Testis (tissue), 3 donors: ENCODE measurements around the gene NAXD. TPM values are rescaled to one million over a fixed set of nuclear protein-coding genes. Genes with fewer than 3 reads are reported as not detected.

Experiments
- DNase-seq: peaks from one replicate; pipeline ENCODE4 v3.0.0-alpha.2; 2019
- H3K27ac ChIP-seq, 2 donors: fragments of 200-600 bp; sonication (generic); one replicate each; pipeline ENCODE4 v1.5.1; 2019
- H3K27me3 ChIP-seq: fragments of 200-600 bp; sonication (generic); one replicate; pipeline ENCODE4 v1.5.1; 2019
- H3K36me3 ChIP-seq: fragments of 200-600 bp; sonication (generic); one replicate; pipeline ENCODE4 v1.5.1; 2017; ENCODE audit warnings: low read depth; ENCODE audit errors: missing control alignments
- H3K4me1 ChIP-seq: fragments of 200-600 bp; sonication (generic); one replicate; pipeline ENCODE4 v1.5.1; 2019
- H3K4me3 ChIP-seq, 2 donors: fragments of 200-600 bp; sonication (generic); one replicate each; pipeline ENCODE4 v1.5.1; 2017 to 2019
- H3K9me3 ChIP-seq: fragments of 200-600 bp; sonication (generic); one replicate; pipeline ENCODE4 v1.5.1; 2017
- CTCF ChIP-seq, 3 experiments: fragments of 450-650 bp in 2 of 3; fragments of 200-600 bp in 1 of 3; sonication (generic) in 1 of 3; IDR thresholded peaks; one replicate each; pipeline ENCODE4 v1.5.1; 2016 to 2019; ENCODE audit warnings: antibody characterized with exemption in 3 of 3, mild to moderate bottlenecking in 2 of 3, moderate library complexity in 1 of 3
- POLR2A ChIP-seq: fragments of 450-650 bp; IDR thresholded peaks from one replicate; pipeline ENCODE4 v1.6.1; 2017; ENCODE audit warnings: antibody characterized with exemption, mild to moderate bottlenecking, moderate library complexity
- WGBS, 2 donors: methylation state at CpG; one replicate each; pipeline ENCODE4 v1.1.5; 2018; 5-methylcytosine and 5-hydroxymethylcytosine counted together
- intact Hi-C: fragments of 100-400 bp; cut with DNase I; formaldehyde crosslinking; loops from one replicate; pipeline ENCODE4 v1.15.1; 2023; ENCODE audit warnings: low total_unique reads
- polyA plus RNA-seq: library from polyadenylated mRNA; stranded (reverse); fragments of 350-450 nt; fragmentation: Illumina TruSeq; extraction: RNeasy Lipid Tissue Mini Kit (QIAGEN cat#74804); gene quantifications from one replicate; pipeline ENCODE4 v1.2.3, GENCODE V29; 2014; ENCODE audit warnings: low read depth, low replicate concordance; ENCODE audit not compliant: insufficient read depth
- total RNA-seq, 2 donors: library from RNA; depleted of rRNA; stranded (reverse); fragments of >200 nt; gene quantifications; one replicate each; pipeline ENCODE4 v1.2.3, GENCODE V29; 2016

The NAXD gene
- total and polyA plus RNA-seq, 3 donors from 2014 or later: 63.2 to 75.3 (median 66.4) TPM

GRCh38 chr13:110571896-110572777 is 43.2 kb upstream of the NAXD start:
- intact Hi-C loops: no loop called here
- 85 to 87% methylated on average over 20 of the region's 20 CpGs for WGBS, 2 donors
- Histone ChIP-seq H3K36me3 (no peaks in the 10 kb centered on the region), H3K4me3 (no peak overlapping the region), H3K27me3 (no peaks in the 10 kb centered on the region), H3K4me1 (no peaks in the 10 kb centered on the region), H3K27ac (no peak overlapping the region), H3K9me3 (no peaks in the 10 kb centered on the region)
- DNase-seq: no peak
- TF ChIP-seq POLR2A (no peak), CTCF (IDR thresholded peaks at IDR 0.05) (no peak)

DNA sequence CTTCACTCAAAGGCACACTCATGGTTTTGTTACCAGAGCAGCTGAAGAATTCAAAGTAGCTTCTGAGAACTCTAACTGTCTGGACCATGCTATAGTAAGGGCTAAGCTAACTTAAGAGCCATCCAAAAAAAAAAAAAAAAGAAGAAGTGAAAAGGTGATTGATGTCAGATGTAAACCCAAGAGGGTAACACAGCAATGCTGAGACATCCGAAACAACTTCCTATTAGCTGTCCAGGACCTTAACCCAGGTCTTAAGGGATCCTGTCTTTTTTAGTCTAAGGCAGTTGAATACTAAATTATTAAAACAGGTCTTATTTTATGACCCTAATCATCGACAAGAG is 42.6 kb upstream of the NAXD start:
- Histone ChIP-seq H3K4me1 (no peaks in the 10 kb centered on the region), H3K4me3 (no peak overlapping the region), H3K9me3 (no peaks in the 10 kb centered on the region), H3K27ac (no peak overlapping the region), H3K27me3 (no peaks in the 10 kb centered on the region), H3K36me3 (no peaks in the 10 kb centered on the region)
- no peak for TF ChIP-seq POLR2A
- no peak for TF ChIP-seq CTCF (IDR thresholded peaks at IDR 0.05)
- intact Hi-C loops: no loop called here
- 84 to 93% methylated on average over 2 of the region's 2 CpGs for WGBS, 2 donors
- no peak for DNase-seq

DNA sequence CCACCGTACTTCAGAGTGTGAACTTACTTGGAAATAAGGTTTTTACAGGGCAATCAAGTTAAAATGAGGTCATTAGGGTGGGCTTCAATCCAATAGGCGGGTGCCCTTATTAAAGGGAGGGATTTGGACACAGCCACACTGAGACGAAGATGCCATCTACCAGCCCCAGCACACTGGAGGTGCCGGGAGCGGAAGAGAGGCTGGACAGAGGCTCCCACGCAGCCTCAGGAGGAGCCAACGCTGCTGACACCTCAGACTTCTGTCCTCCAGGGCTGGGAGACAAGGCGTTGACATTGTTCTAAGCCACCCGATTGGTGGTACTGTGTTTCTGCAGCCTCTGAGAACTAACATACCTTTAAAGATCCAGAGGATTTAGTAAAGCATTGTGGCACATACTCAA is 41.2 kb upstream of the NAXD start:
- WGBS, 2 donors: 63 to 69% methylated on average over 9 of the region's 9 CpGs
- H3K27me3 ChIP-seq: no peaks in the 10 kb centered on the region
- no peak overlapping the region for H3K27ac ChIP-seq
- peak; percentile 57 for DNase-seq
- H3K4me1 ChIP-seq: no peaks in the 10 kb centered on the region
- H3K36me3 ChIP-seq: no peaks in the 10 kb centered on the region
- TF ChIP-seq POLR2A (no peak), CTCF (IDR thresholded peaks at IDR 0.05) (no peak)
- intact Hi-C loops: no loop called here
- no peak overlapping the region for H3K4me3 ChIP-seq
- no peaks in the 10 kb centered on the region for H3K9me3 ChIP-seq

- intact Hi-C loops: no loop called here
- no peak overlapping the region for H3K4me3 ChIP-seq
- no peak overlapping the region for H3K27ac ChIP-seq
- no peaks in the 10 kb centered on the region for H3K27me3 ChIP-seq
- WGBS, 2 donors: 59 to 67% methylated on average over 14 to 15 of the region's 15 CpGs
- no peaks in the 10 kb centered on the region for H3K36me3 ChIP-seq
- H3K9me3 ChIP-seq: no peaks in the 10 kb centered on the region
- no peaks in the 10 kb centered on the region for H3K4me1 ChIP-seq
- peak; percentile 52 for DNase-seq
- TF ChIP-seq CTCF (IDR thresholded peaks at IDR 0.05): no peak
- no peak for TF ChIP-seq POLR2A
Observed at GRCh38 chr13:110575322-110576069, 39.8 kb upstream of the NAXD start.
